Stimulated activated CD4-positive, alpha-beta T cell treated with anti-CD3 and anti-CD28 coated beads, TNF-alpha, amount 100 ng/mL, for 1 hour (primary cell): Measurements from ENCODE around the gene GGT1.
"Not testable (repeated sequence)": the region's sequence is repeated elsewhere in the genome, so short reads cannot be mapped to it uniquely, and the experiment has no call there.

ENCODE experiments used
- DNase-seq, 3 donors: peaks; one replicate each; pipeline ENCODE4 v3.0.0-alpha.2; 2020; ENCODE audit warnings: low read depth in 3 of 3, low spot score in 1 of 3

The GGT1 gene

GRCh38 chr22:24583221-24584165, 19.5 kb upstream of the GGT1 start:
- no peak for DNase-seq

DNA sequence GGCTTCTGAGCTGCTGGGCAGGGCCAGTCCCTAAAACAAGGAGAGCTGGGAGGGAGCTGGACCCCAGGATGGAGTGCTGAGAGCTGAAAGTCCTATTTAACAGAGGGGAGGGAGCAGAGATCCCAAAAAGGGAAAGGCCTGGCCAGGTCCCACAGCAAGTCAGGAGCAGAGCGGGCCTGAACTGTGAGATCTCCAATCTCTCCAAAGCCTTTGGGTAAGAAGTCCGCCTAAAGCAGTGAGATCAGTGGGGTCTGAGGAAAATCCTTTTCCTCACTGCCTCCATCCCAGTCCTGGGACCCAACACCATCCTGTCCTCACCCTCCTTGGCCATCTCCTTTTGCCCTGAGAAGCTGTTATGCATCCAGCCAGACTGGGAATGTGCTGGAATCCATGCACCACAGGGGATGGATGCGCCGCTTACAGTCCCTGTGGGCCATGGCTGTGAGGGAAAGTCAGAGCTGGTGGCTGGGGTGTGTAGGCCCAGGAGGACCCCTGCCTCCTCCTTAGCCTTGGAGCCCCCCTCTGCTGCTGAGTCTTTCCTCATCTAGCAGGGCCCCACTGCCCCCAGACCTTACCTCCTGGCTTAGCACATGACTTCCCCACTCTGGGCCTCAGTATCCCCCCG, 18.7 kb upstream of the GGT1 start:
- DNase-seq = no peak

DNA sequence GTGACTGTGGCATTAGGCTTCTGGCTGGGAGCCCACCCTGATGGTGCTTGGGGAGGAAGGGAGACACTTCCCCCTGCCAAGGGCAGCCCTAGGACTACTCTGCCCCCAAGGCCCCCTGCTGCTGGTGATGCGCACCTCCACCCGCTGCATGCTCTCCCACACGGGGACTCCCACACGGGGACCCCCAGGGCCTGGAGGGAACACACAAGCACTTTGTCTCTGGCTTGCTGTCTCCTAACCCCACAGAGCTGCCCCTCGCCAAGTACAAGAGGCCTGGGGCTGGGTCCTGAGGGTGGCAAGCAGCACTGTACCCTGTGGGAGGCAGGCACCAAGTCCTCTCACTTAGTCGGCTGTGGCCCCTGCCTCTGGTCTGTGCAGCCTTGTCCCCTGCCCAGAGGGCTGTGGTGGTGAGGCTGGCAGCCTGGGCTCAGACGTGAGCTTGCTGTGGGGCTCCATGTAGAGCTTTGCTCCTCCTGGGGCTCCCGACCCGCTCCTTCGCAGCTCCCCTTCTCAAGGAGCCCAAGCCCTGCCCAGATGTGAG, 18.1 kb upstream of the GGT1 start:
- DNase-seq = no peak

GRCh38 chr22:24585461-24585860, 17.5 kb upstream of the GGT1 start:
- no peak for DNase-seq

DNA sequence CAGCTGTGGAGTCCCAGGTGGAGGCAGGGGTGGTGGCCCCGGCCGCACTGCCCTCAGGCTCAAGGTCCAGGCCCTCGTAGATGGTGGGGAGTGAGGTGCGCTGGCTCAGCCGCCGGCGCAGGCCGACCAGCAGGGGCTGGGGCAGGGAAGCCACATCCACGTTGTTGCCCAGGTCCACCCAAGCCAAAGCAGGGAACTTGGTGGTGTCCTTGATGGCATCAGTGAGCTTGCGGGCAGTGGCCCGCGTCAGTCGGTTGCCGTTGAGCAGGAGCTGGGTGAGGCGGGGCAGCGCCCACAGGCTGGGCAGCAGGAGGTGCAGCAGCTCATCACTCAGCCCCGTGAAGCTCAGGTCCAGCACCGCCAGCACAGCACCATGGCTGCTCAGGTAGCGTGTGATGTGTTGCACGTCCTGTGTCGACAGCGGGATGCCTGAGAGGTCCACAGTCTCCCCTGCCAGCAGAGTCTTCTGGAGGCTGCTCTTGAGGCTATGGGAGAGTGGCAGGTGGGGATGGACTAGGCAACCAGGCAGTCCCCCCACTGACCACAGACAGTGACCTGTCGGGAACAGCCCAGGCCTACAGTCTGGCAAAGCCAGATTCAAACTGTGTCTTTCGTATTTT, 17.0 kb upstream of the GGT1 start:
- DNase-seq = no peak

GRCh38 chr22:24587251-24587650, 15.7 kb upstream of the GGT1 start:
- DNase-seq = no peak

DNA sequence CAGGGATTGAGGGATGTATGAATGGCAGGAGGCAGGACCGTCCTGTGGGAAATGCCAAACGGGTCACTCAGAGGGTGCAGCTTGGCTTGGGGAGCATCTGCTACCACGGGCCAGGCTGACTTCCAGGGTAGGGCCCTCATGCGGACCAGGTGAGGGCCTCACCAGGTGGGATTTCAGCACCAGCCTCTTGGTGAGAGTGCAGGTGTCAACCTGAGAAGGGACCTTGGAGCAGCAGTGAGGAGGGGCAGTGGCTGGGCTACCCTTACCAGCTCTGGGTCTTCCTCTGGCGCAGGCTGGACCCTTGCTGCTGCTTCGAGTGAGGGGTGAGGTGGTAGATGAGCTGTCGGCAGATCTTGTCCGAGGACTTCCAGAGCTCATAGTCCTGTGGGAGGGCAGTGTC, 15.0 kb upstream of the GGT1 start:
- no peak for DNase-seq

GRCh38 chr22:24588381-24588756, 14.6 kb upstream of the GGT1 start:
- DNase-seq = no peak

GRCh38 chr22:24588757-24589481, 14.1 kb upstream of the GGT1 start:
- no peak for DNase-seq

DNA sequence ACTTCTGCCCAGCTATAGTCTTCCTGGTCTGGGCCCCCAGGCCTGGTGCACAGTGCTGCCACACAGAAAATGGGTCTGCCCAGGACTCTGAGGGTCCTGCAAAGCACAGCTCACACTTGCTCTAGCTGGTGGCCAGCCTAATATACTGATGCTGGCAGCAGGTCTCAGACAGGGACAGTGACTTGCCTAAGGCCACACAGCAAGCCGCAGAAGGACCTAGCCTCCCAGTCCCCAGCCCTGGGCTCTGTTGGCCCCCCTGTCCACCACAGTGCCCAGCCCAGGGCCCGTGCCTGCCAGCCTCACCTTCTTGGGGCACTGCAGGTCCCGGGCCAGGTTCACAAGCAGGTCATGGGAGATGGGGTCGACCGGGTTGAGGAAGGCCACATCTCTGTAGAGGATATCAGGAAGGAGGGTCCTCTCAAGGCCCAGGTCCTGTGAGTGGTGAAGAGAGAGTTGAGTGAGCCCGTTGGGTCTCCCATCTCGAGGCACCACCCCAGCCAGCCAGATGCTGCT, 13.4 kb upstream of the GGT1 start:
- no peak for DNase-seq

GRCh38 chr22:24590596-24591173, 12.3 kb upstream of the GGT1 start:
- DNase-seq = no peak

- DNase-seq = no peak
These were observed 11.6 kb upstream of the GGT1 start for GRCh38 chr22:24591286-24591830.

DNA sequence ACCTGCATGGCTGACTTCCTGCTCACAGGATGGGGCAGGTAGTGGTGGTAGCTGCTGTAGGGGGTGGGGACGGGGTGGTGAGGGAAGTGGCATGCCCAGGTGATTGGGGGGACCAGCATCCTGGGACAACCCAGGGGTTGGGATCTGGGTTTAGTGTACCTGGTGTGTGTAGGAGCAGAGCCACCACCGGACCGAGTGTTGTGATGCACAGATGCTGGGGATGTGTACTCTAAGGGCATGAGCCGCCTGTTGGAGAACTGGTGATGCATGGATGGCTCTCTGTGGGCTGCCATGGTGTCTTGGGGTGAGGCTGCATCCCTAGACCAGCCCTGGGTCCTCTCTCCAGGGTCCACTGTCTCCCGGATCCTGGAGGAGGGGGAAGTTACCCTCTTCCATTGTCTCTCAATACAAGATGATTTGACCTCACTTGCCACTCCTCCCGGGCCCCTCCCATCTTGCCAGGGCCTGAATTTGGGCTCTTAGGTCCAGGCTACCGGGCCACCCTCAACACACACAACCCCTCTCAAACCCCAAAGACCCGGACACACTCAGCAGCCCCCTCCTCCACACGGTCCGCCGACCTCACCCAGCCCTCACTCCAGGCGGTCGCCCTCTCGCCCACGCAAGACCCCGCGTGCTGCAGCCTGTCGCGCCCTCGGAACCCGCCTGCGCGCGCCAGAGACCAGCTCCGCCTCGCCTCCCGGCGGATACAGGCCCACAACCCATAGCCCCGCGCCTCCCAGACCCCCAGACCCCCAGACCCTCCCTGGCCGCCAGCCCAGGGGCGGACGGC, 10.7 kb upstream of the GGT1 start:
- DNase-seq = no peak

- no peak for DNase-seq
These were observed 10.0 kb upstream of the GGT1 start, which contains the start of gene LRRC75B for GRCh38 chr22:24592851-24593558. Gene LRRC75B, minus strand, starts transcription at chr22:24593073. Its CDS starts 34 bp downstream, at chr22:24593039.

DNA sequence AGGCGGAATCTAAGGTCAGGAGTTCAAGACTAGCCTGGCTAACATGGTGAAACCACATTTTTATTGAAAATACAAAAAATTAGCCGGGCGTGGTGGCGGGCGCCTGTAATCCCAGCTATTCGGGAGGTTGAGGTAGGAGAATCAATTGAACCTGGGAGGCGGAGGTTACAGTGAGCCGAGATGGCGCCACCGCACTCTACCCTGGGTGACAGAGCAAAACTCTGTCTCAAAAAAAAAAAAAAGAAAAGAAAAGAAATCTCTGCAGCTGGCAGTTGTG, 9.5 kb upstream of the GGT1 start:
- DNase-seq = not testable (repeated sequence)

- DNase-seq = no peak
These were observed 9.0 kb upstream of the GGT1 start for GRCh38 chr22:24593836-24594568.

DNA sequence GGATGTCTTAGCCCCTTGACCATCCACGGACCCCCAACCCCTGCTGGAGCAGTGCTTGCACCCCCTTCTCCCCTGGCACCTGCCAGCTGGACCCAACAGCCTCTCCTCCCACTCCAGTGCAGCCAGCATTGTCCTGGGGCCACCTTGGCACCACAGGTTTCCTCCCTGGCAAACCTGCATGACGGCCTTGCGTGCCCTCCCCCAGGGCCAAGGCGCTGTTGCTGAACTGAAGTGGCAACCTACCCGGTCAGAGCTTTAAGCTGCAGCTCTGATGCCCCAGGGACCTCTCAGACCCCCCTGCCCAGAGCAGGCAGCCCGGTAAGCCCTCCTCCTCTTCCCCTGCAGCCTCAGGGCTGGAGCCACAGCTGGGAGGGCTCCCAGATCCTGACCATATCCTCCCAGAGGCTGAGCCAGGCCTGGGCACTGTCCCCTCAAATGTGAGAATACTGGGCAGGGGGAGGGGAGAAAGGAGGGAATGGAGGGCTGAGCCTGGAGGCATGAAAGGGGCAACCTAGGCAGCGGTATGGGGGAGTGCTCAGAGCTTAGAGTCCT, 8.3 kb upstream of the GGT1 start:
- no peak for DNase-seq

DNA sequence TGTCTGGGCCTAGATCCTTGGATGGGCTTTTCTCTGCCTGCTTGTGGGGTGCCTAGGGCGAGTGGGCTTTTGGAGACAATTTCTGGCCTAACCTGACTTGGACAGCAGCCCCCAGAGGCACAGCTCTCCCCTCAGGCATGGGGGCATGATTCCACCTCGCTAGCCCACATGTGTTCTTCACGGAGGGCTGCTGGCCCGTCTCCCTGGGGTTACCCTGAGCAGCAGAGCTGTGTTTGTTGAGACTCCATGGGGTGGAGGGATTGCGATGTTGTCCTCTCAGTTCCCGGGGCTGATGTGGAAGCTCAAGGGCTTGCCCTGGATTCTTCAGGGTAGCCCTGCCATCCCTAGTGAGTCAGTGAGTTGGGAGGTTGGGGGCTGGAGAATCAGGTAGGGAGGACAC, 7.8 kb upstream of the GGT1 start:
- DNase-seq = no peak
